Mesenteric fat pad (tissue), 1 donor: ENCODE data around the gene DHFR. TPM values are rescaled to one million over a fixed set of nuclear protein-coding genes. Genes with fewer than 3 reads are reported as not detected.
"Not testable (repeated sequence)": the region's sequence is repeated elsewhere in the genome, so short reads cannot be mapped to it uniquely, and the experiment has no call there.

Experiments
- DNase-seq: peaks from one replicate; pipeline ENCODE4 v3.0.0-alpha.2; 2020; ENCODE audit warnings: low spot score
- total RNA-seq: library from RNA; stranded (reverse); fragmentation: NEBNext Ultra II Directional; extraction: Animal tissue kit (Norgen Biotek cat#: 25700); gene quantifications from one replicate; pipeline ENCODE4 v1.2.1, GENCODE V29; 2021
- donor health status: DM: yes; HTN: yes; CAD: no.

The DHFR gene
- total RNA-seq, 1 donor from 2014 or later = 8.9 TPM

- no peak for DNase-seq
Measured at GRCh38 chr5:80597500-80597899, 57.3 kb downstream of the DHFR start.

- DNase-seq = no peak
Measured at GRCh38 chr5:80594810-80595209, 60.0 kb downstream of the DHFR start.

DNA sequence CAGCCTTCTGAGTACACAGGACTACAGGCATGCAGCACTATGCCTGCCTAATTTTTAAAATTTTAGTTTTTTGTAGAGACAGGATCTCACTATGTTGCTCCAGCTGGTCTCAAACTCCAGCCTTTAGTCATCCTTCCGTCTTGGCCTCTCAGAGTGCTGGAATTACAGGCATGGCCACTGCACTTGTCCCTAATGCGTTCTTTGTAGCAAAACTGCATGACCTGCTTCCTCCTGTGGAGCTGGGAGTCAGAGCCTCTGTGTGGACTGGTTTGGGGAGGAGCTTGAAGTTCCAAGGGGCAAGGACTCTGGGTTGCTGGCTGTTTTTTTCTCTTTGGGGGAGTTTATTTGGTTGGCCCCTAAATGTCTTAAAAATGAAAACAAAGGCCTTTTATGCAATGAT is 62.0 kb downstream of the DHFR start:
- DNase-seq = no peak

- no peak for DNase-seq
Measured at GRCh38 chr5:80592105-80592504, 62.7 kb downstream of the DHFR start.

GRCh38 chr5:80591352-80591751 is 63.4 kb downstream of the DHFR start:
- no peak for DNase-seq

- DNase-seq = no peak
Measured at GRCh38 chr5:80590766-80591165, 64.0 kb downstream of the DHFR start.

- no peak for DNase-seq
Measured at GRCh38 chr5:80588858-80589540, 65.8 kb downstream of the DHFR start.

DNA sequence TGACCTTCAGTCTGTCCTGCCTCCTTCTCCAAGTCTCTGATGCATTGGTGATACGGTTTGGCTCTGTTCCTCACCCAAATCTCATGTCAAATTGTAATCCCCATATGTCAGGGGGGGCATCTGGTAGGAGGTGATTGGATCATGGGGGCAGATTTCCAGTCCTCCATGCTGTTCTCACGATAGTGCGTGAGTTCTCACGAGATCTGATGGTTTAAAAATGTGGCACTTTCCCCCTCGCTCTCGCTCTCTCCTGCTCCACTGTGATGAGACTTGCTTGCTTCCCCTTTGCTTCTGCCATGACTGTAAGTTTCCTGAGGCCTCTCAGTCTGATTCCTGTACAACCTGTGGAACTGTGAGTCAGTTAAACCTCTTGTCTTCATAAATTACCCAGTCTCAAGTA is 70.0 kb downstream of the DHFR start:
- DNase-seq = no peak

DNA sequence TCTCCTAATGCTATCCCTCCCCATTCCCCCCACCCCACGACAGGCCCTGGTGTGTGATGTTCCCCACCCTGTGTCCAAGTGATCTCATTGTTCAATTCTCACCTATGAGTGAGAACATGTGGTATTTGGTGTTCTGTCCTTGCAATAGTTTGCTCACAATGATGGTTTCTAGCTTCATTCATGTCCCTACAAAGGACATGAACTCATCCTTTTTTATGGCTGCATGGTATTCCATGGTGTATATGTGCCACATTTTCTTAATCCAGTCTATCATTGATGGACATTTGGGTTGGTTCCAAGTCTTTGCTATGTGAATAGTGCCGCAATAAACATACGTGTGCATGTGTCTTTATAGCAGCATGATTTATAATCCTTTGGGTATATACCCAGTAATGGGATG is 74.5 kb downstream of the DHFR start:
- not testable (repeated sequence) for DNase-seq

- DNase-seq = no peak
Measured at GRCh38 chr5:80579050-80579449, 75.7 kb downstream of the DHFR start.

DNA sequence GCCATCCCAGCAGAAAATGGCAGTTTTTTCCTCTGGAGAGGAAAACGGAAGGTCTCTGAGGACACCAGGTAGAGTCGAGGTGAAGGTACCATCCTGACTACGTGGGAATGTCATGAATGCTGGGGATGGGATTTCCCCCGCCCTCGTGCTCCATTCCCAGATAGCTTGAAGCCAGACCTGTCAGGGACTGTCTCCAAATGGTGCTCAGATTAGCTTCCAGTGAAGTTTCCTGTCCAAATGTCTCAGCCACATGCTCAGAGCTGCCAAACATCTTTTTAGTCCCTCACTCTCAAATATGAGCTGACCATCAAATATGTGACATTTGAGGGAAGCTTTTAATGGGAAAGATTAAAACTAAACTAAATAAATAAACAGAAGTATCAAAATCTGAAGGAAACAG is 77.1 kb downstream of the DHFR start:
- no peak for DNase-seq

DNA sequence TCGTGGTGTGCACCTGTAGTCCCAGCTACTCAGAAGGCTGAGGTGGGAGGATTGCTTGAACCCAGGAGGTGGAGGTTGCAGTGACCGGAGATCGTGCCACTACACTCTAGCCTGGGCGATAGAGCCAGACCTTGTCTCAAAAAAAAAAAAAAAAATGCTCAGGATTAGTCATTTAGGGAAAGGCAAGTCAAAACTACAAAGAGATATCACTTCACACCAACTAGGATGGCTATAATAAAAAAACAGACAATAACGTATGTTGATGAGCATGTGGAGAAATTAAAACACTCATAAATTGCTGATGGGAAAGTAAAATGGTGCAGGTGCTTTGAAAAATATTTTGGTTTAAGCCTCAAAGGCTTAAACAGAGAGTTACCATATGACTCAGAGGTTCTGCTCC is 78.4 kb downstream of the DHFR start:
- DNase-seq = no peak

Other genes starting within 250 kb of the DHFR start
- gene ZFYVE16, start 246.9 kb downstream of the DHFR start, total RNA-seq = 37.6 TPM
- gene FAM151B, start 166.9 kb downstream of the DHFR start, total RNA-seq = 4.0 TPM
- gene ANKRD34B, start 84.7 kb downstream of the DHFR start, total RNA-seq = 0.10 TPM
- gene MSH3, start 331 bp downstream of the DHFR start, total RNA-seq = 16.3 TPM